Subcutaneous adipose tissue (tissue), 4 donors: ENCODE data around the gene APPBP2. TPM values are rescaled to one million over a fixed set of nuclear protein-coding genes. Genes with fewer than 3 reads are reported as not detected.
A peak's percentile ranks its signal among the peaks of the same experiment; 100 is the strongest.

ENCODE experiments used
- CTCF ChIP-seq: fragments of 450-650 bp; IDR thresholded peaks from one replicate; pipeline ENCODE4 v1.5.1; 2016; ENCODE audit warnings: low read depth, mild to moderate bottlenecking, control low read depth, antibody characterized with exemption, moderate library complexity
- total RNA-seq, 4 donors: library from RNA; depleted of rRNA; stranded (reverse); fragments of >200 nt; gene quantifications; one replicate each; pipeline ENCODE4 v1.1.0, GENCODE V29; 2016

APPBP2 gene
- total RNA-seq, 4 donors from 2014 or later, result 27.7 to 39.9 (median 36.3) TPM

GRCh38 chr17:60445144-60445543 lies 80.9 kb downstream of the APPBP2 start:
- peak; percentile 95 for TF ChIP-seq CTCF

- peak; percentile 15 for TF ChIP-seq CTCF
Observed at GRCh38 chr17:60443713-60444112, 82.3 kb downstream of the APPBP2 start.

GRCh38 chr17:60442271-60443173 lies 83.5 kb downstream of the APPBP2 start:
- TF ChIP-seq CTCF, result peak; percentile 36

GRCh38 chr17:60439501-60439900 lies 86.5 kb downstream of the APPBP2 start:
- TF ChIP-seq CTCF, result no peak

GRCh38 chr17:60436676-60437075 lies 89.4 kb downstream of the APPBP2 start:
- no peak for TF ChIP-seq CTCF

GRCh38 chr17:60435244-60436167 lies 90.5 kb downstream of the APPBP2 start:
- no peak for TF ChIP-seq CTCF

- TF ChIP-seq CTCF, result no peak
Observed at GRCh38 chr17:60426596-60426995, 99.4 kb downstream of the APPBP2 start.
